Measurements from ENCODE around the gene CCDC167.

Gene CCDC167

DNA sequence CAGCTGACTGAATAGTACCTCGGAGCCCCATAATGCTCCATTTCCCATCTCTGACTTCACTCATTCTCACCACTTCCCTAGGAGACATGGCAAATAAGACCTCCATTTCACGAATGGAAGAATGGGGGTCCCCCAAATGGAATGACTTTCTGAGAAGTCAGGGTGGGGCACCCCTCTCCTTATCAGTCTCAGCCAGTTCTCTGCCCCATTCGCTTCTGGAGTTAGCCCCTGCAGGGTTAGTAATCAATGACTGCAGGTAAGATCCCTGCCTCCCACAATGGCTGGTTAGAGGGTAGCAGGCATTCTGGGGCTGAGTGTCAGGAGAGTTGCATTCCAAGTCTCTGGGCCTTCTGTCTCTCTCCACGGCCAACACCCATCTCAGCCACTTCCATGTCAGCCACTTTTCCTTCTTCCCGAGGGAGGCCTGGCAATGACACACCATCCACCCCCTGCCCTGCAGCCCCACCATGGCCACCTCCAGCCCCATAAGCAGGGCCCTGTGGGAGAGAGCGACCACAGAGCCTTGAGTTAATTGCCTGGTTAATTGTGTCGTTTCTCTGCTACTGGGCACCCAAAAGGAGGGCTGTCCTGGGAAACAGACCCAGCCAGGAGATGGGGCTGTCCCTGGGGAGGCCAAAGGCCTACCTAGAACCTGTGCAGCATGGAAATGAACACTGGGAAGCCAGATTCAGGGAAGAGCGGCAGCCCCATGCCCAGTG lies 13.4 kb downstream of the CCDC167 start:
- no peak for DNase-seq

- DNase-seq = no peak
Measured at GRCh38 chr6:37485291-37485702, 14.4 kb downstream of the CCDC167 start.

DNA sequence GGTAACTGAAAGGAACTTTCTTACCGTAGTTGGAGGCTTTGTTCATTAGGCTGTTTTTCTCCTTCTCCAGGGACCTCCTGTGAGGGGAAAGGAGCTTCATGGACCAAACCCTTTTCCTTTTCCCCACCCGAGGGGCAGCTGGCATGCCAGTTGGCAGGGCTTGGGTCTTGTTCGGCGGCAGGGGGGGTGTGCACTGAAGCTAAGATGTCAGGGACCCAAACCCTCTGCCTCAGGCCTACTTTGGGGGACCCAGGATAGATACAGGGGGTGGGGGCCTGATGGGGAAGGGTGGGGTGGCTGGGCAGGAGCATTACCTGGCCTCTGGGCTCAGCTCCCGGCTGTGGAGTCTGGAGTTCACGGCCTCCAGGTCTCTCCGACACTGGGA lies 14.9 kb downstream of the CCDC167 start:
- DNase-seq = no peak

DNA sequence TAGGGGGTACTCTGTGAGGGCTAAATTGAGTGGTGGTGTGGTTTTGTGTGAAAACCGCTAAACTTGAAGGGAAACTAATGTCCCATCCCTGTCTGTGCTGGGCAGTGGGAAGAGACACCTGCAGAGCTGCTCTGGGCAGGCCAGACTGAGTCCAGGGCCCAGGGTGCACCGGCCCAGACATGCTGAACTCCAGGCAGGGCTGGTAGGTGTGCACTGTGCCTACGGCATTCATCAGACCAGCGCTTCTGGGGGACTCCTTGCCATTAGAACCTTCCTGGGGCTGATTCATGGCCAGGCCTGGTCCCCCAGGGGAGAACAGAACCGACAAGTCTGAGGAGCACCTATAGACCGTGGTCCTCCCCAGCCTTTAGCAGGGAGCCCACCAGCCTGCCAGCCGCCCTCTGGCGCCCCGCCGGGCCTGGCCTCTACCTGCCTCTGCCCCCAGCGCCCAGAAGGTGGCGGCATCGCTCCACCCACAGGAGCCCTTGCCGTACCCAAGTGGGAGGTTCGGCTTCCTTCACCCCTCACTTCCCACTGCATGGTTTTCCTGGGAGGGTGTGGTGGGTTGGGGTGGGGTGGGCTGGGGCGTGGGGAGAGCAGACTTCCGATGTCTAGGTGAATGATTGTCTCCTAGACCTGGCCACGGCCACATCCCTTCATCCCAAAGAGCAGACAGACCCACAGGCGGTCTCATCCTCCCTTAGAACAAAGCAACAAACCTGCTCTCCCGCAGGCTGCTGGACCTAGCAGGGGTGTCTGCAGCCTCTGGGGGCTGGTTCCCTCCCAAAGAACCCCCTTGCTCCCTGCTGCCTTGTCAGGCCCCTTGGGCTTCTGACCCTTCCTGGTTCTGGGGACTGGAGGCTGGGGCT lies 15.5 kb downstream of the CCDC167 start:
- peak; percentile 5 for DNase-seq

- no peak for DNase-seq
Measured at GRCh38 chr6:37483252-37483901, 16.3 kb downstream of the CCDC167 start.

GRCh38 chr6:37482606-37483251 lies 17.0 kb downstream of the CCDC167 start:
- no peak for DNase-seq

- DNase-seq = no peak
Measured at GRCh38 chr6:37481711-37482605, 17.7 kb downstream of the CCDC167 start.

GRCh38 chr6:37480951-37481534 lies 18.6 kb downstream of the CCDC167 start:
- no peak for DNase-seq

- DNase-seq = no peak
Measured at GRCh38 chr6:37480118-37480736, 19.5 kb downstream of the CCDC167 start.

DNA sequence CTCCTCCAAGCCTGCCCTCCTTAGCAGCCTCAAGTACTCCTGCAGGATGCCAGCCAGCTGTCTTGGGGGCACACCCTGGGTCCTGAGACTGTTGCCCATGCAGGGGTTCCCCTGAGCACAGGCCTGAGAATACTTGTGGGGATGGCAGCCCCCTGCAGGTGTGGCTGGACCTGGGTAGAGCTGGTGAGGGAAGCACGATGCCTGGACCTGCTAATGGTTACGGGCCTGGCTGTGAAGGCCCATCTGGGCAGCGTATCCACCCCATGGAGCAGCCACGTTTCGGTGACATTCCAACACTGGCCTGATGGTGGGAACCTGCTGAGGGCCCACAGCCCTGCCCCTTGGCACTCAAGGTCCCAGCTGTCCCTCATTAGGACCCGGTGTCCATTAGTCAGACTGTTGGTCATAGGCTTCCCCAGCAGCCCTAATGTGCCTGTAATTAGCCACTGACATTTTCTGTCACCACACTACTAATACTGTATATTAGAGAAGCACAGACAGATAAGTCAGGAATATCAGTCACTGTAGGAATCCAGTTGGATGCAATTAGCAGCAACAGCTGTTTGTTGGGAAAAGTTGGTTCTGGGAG lies 20.3 kb downstream of the CCDC167 start:
- DNase-seq = no peak

- no peak for DNase-seq
Measured at GRCh38 chr6:37478827-37479226, 20.9 kb downstream of the CCDC167 start.

DNA sequence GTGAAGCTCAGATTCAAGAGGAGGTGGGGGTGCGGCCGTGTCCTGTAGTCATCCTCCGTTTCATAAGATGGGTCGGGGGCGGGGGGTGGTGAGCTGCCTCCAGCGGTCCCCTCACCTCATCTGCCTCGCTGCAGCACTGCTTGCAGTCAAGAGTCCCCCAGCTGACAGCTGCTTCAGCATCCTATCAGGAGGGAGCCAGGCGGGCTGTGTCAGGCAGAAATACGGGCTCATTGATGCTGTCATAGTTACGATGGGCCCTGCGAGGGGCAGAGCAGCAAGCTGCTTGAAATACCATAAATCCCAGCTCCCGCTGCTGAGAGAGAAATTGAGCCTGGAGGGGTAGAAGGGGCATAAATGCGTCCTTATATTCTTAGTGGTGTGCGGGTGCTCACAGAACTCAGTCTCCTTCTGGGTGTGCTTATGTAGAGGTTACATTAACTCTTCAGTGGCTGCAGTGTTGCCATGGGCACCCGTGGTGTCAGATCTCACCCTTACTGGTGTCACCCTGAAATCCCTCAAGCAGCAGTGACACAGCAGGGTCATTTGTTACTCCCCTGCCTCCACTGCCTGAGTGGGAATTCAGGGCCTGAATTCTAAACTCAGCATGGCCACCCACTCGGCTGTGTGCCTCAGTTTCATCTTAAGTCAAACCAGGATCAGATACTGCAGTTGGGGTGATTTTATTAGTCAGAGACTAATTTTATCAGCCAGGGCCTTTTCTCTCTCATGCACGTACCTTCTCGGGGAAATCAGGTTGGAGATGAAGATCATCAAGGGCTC lies 21.8 kb downstream of the CCDC167 start:
- DNase-seq = no peak

- DNase-seq = no peak
Measured at GRCh38 chr6:37477191-37477590, 22.5 kb downstream of the CCDC167 start.

- DNase-seq = no peak
Measured at GRCh38 chr6:37474316-37474715, 25.4 kb downstream of the CCDC167 start.

GRCh38 chr6:37473364-37474095 lies 26.2 kb downstream of the CCDC167 start:
- peak; percentile 37 for DNase-seq

- DNase-seq = no peak
Measured at GRCh38 chr6:37467718-37468117, 32.0 kb downstream of the CCDC167 start.

DNA sequence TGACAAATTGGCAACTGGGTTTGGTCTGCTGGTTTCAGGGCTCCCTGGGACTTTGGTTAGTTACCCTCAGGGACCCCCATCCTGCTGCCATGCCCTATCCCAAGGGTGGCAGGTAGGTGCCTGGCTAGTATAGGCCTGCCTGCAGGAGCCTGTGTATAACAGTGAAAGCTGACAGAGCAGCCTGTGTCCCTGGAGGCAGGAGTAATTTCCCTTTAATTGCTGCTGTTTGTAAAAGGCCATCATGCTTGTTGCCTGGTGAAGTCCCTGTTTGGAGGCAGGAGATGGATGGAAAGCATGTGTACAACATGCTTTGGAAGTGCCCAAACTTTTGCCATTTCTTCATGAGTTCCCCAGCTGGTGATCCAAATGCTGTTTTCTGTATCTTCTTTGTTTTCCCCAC lies 36.6 kb downstream of the CCDC167 start:
- no peak for DNase-seq

DNA sequence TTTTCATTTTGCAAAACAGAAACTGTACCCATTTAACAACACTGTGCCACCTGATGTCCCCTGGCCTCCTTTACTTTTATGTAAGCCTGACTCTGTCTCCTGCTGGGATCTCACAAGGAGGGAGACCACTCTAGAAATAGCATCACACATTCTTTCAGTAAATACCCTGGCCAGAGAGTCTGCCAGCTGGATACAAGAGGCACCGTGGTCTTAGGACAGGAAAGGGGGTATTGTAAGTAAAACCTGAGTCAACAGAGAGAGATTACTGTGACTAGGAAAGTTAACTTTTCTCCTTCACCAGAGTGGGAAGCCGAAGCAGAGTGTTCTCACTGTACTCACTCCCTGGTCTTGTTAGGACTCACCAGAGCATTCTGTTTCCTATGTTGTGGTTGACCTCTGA lies 38.9 kb downstream of the CCDC167 start:
- DNase-seq = no peak
